Bronchial epithelial cell (primary cell): ENCODE data around the gene SSBP3. TPM values are rescaled to one million over a fixed set of nuclear protein-coding genes. Genes with fewer than 3 reads are reported as not detected.

Source experiments
- DNase-seq: peaks from one replicate; pipeline ENCODE4 v3.0.0-alpha.2; 2010; ENCODE audit warnings: low read depth
- FAIRE-seq: peaks from 2 replicates; lab custom pipeline; 2011; peaks lifted over from hg19 to GRCh38; lab: Jason Lieb, UNC
- H3K27me3 ChIP-seq: 2 replicates; pipeline ENCODE4 v1.5.1; 2011; ENCODE audit warnings: low read length; ENCODE audit not compliant: control insufficient read depth, insufficient read depth
- H3K36me3 ChIP-seq: 2 replicates; pipeline ENCODE4 v1.5.1; 2011; ENCODE audit warnings: low read length; ENCODE audit not compliant: control insufficient read depth, insufficient read depth
- H3K4me3 ChIP-seq: 2 replicates; pipeline ENCODE4 v1.5.1; 2011; ENCODE audit warnings: mild to moderate bottlenecking, low read depth, low read length, control low read depth
- CTCF ChIP-seq: IDR thresholded peaks from 2 replicates; pipeline ENCODE4 v1.5.1; 2011; ENCODE audit warnings: mild to moderate bottlenecking, moderate library complexity, low read length, control low read depth, inconsistent platforms; ENCODE audit not compliant: insufficient read depth, severe bottlenecking
- total RNA-seq: library from RNA; depleted of rRNA; stranded (reverse); fragments of >200 nt; gene quantifications from 2 replicates; pipeline ENCODE4 v1.2.1, GENCODE V29; 2014

SSBP3 gene
- total RNA-seq, 1 donor from 2014 or later: 3.7 TPM

GRCh38 chr1:54439550-54440223, 33.5 kb upstream of the SSBP3 start:
- no peak overlapping the region for H3K4me3 ChIP-seq
- H3K36me3 ChIP-seq: no peaks in the 10 kb centered on the region
- TF ChIP-seq CTCF: no peak
- no peak for FAIRE-seq
- H3K27me3 ChIP-seq: no peaks in the 10 kb centered on the region
- no peak for DNase-seq

GRCh38 chr1:54437783-54438182, 31.6 kb upstream of the SSBP3 start:
- TF ChIP-seq CTCF: no peak
- no peaks in the 10 kb centered on the region for H3K36me3 ChIP-seq
- H3K4me3 ChIP-seq: no peak overlapping the region
- no peak for FAIRE-seq
- H3K27me3 ChIP-seq: no peaks in the 10 kb centered on the region
- no peak for DNase-seq

GRCh38 chr1:54436826-54437225, 30.6 kb upstream of the SSBP3 start:
- no peak for TF ChIP-seq CTCF
- no peak for FAIRE-seq
- H3K36me3 ChIP-seq: no peaks in the 10 kb centered on the region
- no peak for DNase-seq
- no peak overlapping the region for H3K4me3 ChIP-seq
- no peaks in the 10 kb centered on the region for H3K27me3 ChIP-seq

GRCh38 chr1:54429838-54430237, 23.6 kb upstream of the SSBP3 start:
- TF ChIP-seq CTCF: no peak
- FAIRE-seq: no peak
- no peak overlapping the region for H3K4me3 ChIP-seq
- H3K36me3 ChIP-seq: no peaks in the 10 kb centered on the region
- no peak for DNase-seq
- no peaks in the 10 kb centered on the region for H3K27me3 ChIP-seq

GRCh38 chr1:54428837-54429518, 22.8 kb upstream of the SSBP3 start:
- H3K36me3 ChIP-seq: no peaks in the 10 kb centered on the region
- peak; percentile 40 for FAIRE-seq
- H3K4me3 ChIP-seq: no peak overlapping the region

More at GRCh38 chr1:54428837-54429518, 22.8 kb upstream of the SSBP3 start:
- no peaks in the 10 kb centered on the region for H3K27me3 ChIP-seq
- no peak for TF ChIP-seq CTCF
- no peak for DNase-seq
